Activated T-cell treated with anti-CD3 and anti-CD28 coated beads for 48 hours (primary cell): Measurements from ENCODE around the gene FBXO33.

Experiments used
- DNase-seq: peaks from one replicate; pipeline ENCODE4 v3.0.0-alpha.2; 2020; ENCODE audit warnings: low read depth

FBXO33 gene

DNA sequence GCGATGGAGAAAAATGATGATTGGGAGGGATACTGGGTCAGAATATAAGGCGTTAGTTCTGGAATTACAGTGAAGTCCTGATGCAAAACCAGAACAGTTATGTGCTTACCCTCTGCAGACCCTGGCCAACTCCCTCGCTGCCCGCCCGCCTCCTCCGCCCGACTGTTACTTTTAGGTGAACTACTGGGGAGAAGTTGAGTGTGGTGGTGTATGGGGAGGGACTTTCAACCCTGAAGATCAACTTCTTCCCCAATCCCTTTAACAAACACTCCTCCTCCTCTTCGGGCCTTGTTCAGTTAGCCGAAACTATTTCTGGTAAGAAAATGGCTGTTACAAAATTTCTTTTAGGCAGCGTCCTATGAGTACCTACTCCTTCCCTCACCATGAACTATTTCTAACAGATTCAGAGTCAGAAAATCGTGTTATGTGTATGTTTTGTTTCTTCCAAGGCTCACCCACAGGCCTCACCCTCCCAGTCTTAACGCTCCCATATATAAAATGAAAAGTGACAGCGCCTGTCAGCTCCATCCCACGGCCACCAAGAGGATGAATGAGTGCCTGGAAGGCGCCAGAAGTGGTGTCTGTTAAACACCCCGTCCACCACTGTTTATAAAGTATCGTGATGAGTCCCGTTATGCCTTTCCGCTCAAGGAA lies 1.3 kb downstream of the FBXO33 start:
- DNase-seq: no peak

DNA sequence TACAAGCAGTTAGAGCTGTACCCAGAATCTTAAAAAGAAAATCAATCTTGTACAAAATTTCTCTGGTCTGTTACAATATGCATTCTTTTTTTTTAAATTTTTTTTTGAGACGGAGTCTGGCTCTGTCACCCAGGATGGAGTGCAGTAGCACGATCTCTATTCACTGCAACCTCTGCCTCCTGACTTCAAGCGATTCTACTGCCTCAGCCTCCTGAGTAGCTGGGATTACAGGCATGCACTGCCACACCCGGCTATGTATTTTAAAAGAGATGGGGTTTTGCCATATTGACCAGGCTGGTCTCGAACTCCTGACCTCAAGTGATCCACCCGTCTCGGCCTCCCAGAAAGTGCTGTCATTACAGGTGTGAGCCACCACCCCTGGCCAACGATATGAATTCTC lies 4.1 kb downstream of the FBXO33 start:
- no peak for DNase-seq

DNA sequence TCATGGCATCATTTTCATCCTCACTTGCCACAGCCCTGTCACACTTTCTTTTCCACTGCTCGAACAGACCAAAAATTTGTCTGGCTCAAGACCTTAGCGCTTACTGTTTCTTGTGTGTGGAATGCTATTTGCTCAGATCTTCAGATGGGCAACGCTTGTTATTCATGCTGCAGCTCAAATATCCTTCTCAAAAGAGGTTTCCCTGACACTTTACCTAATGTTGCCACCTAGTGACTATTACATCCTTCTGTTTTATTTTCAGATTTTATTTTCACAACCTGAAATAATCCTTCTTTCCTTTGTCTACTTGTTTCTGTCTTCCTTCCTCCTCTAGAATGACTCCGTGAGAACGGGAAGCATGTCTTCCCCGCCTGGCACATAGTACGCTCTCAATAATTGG lies 5.6 kb downstream of the FBXO33 start:
- no peak for DNase-seq

DNA sequence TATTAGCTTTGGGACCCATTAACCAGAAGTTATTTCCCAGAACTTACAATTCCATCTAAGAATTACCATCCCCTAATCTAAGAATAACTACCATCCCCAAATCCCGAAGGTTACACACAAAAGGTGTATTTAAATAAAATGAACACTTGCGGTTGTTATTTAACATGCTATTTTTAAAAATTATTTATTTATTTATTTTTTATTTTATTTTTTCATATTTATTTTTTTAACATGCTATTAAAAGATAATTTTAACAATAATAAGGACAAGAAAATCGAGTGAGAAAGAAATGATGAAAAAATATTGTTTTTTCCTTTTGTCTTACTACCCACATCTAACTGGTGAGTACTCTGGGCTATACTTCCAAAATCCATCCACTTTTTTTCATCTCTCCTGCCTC lies 6.3 kb downstream of the FBXO33 start:
- DNase-seq: no peak

DNA sequence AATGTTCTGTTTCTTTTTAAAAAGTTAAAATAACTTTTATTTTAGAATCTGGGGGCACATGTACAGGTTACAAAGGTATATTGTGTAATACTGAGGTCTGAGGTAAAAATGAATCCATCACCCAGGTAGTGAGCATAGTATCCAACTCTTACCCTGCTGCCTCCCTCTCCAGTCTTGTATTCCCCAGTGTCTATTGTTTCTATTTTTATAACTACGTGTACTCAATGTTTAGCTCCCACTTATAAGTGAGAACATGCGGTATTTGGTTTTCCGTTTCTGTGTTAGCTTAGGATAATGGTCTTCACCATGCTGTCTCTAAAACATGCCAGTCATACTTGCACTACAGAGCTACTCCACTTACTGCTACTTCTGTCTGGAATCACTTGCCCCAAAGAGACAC lies 8.4 kb downstream of the FBXO33 start:
- DNase-seq: no peak

DNA sequence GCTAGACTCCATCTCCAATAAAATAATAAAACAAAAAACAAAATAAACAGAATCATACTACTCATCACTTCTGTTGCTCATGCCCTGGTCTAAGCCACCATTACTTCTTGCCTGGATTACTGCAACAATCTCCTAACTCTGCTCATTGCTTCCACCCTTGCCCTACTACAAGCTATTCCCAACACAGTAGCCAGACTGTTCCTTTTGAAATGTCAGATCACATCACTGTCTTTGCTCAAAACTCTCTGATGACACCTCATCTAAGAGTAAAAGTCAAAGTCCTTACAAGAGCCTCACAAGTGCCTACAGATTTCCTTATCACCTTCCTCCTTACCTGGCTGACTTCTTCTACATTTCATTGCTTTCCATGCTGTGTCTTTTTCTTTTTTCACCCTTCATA lies 10.0 kb downstream of the FBXO33 start:
- DNase-seq: no peak

DNA sequence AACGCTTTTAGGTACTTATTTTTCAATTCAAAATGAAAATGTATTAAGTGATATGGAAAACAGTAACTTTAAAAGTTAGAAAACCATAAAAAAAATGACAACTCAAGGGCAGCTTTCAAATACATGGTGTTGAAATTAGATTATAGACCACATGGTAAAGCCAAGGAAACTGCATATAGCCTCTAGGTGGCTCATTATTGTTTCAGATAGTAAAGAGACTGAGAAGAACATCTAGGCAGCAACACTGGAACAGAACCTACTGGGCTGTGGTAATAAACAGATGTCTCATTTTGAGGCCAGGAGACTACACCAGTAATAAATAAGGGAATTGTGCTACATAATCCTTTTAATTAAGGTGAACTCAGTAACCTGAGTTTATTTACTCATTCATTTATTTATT lies 13.0 kb downstream of the FBXO33 start:
- no peak for DNase-seq

DNA sequence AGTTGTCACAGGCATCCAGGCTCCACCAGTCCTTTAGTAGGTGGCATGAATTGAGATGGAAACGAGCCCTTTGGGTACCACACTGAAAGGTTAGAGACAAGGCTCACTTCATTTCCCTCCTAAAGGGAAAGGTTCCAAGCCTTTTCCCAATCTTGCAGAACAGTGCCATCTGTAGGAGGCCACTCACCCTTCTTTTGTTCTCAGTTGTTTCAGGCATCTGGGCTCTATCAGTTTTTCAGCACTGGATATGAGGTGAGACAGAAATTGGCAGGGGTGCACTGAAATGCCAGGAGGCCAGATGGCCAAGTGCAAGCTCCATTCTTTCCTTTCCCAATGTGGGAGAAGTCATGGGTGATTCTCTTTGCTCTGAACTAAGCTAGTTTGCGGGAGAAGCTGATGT lies 15.2 kb downstream of the FBXO33 start:
- DNase-seq: no peak

DNA sequence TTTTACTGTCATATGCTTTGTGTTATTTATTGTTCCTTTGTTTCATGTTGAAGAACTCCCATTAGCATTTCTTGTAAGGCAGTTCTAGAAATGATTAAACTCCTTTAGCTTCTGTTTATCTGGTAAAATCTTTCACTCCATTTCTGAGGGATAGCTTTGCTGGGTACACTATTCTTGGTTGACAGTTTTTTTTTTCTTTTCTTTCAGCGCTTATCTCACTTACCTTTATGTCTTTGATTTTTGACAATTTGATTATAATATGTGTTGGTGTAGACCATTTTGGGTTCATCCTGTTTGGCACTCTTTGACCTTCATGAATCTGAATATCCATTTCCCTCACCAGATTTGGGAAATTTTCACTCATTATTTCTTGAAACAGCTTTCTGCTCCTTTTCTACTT lies 16.2 kb downstream of the FBXO33 start:
- DNase-seq: no peak

DNA sequence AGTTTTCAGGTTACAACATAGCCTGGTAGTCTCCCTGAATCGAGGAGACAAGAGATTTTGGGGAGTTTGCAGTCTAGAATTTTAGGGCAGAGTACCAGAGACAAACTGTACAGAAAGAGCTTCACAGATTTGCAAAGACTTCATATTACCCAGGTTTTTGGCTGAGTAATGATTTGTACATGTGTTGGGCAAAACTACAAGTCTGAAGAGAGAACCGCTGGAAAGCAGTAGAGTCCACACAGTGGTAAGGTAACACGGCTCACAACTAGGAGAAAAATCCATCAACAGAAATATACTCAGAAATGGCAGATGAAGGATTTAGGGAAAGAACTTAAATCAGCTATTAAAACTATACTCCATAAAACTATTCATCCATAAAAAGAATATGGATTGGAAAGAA lies 25.7 kb downstream of the FBXO33 start:
- no peak for DNase-seq

DNA sequence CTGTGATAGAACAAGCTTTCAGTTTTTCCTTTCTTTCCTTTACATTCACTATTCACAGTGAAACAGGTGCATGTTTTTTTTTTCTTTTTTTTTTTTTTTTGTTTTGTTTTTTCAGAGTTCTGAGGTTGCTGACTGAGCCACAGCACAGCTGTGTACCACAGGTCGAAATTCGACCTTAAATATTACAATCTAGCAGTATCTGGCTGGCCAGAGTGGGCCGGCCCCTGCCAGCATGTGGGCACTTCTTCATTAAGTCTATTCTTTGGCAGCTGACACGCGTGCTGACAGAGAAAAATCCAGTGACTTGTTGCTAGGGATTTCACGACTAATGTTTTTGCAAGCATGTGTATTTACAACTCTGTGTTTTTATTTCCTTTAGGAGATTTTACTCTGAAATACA lies 33.9 kb downstream of the FBXO33 start:
- no peak for DNase-seq

DNA sequence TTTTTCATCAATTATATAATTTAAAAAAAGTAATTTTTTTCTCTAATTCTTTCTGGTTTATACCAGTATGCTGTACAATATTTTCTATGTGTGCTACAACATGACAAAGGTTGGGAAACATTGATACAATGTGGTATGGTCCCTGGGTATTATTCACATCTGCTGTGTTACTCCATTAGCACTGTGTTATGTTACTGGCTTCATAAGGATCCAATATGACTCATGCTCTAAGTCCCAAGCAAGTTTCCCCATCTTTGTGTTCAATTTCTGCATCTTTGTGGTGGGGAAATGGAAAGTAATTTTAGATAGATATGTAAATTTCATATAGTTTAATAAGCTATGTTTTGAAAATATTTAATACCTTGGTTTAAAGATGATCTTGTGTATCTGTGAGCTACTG lies 35.8 kb downstream of the FBXO33 start:
- no peak for DNase-seq

DNA sequence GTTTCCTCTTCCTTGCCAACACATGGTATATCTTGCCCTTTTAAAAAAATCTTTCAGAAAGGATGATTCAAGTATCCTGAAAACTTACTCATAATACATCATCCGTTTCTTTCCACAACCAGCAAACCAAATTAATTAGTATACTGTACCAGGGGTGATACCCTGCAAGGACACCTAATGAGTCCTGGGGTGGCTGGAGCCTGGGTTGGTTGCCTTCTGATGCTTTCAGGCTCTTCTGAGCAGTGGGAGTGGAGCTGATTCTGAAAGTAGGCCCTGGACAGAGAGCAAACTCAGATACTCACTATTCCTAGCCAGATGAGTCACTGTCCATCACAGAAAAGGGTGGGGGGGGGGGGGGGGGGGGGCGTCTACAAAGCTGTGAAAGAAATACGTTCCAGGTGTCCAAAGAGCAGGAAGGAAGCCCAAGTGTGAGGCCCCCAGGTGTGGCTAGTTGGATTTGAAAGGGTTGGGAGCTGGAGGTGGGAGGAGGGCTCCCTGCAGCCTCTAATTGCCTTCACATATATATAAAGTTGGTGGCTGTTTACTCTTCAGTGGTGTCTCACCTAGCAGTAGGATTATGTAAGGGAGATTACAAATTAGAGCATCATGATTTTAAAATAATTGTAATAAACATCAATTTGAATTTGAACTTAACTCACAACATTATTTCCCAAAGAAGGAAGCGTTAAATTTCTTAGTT lies 36.5 kb downstream of the FBXO33 start:
- no peak for DNase-seq

DNA sequence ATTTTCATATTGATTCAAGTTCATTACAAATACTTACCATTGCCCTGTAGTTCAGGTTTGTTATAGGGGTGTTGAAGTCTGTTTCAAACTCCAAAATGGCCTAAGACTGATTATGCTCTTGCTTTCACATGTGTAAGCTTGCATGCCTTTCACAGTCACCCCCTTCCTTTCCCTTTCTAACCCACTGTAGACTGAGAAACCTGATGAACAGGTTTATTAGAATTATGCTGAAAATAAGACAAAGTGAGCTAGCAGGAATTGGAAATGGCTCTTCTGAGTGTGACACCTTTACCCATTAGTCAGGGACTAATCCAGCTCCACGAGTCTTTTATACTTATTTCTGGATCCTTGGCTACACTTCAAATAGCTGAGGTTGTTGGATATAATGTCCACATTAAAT lies 38.9 kb downstream of the FBXO33 start:
- DNase-seq: no peak

DNA sequence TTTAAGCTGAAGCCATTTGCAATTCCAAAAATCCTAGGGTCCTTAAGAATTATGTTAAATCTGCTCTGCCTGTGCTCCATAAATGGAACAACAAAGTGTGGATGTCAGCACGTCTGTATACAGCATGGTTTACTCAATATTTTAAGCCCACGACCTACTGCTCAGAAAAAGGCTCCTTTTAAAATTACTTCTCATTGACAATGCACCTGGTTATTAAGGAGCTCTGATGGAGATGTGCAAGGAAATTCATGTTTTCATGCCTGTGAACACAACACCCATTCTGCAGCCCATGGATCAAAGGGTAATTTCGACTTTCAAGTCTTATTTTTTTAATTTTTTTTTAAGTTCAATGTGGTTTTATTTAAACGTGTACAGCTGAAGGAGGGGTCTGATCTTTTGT lies 48.1 kb downstream of the FBXO33 start:
- no peak for DNase-seq

DNA sequence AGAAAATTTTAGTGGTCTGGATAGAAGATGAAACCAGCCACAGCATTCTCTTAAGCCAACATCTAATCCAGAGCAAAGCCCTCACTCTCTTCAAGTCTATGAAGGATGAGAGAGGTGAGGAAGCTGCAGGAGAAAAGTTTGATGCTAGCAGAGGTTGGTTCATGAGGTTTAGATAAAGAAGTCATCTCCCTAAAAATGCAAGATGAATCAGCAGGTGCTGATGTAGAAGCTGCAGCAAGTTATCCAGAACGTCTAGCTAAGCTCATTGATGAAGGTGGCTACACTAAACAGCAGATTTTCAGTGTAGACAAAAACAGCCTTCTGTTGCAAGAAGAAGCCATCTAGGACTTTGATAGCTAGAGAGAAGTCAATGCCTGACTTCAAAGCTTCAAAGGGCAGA lies 48.5 kb downstream of the FBXO33 start:
- DNase-seq: no peak

DNA sequence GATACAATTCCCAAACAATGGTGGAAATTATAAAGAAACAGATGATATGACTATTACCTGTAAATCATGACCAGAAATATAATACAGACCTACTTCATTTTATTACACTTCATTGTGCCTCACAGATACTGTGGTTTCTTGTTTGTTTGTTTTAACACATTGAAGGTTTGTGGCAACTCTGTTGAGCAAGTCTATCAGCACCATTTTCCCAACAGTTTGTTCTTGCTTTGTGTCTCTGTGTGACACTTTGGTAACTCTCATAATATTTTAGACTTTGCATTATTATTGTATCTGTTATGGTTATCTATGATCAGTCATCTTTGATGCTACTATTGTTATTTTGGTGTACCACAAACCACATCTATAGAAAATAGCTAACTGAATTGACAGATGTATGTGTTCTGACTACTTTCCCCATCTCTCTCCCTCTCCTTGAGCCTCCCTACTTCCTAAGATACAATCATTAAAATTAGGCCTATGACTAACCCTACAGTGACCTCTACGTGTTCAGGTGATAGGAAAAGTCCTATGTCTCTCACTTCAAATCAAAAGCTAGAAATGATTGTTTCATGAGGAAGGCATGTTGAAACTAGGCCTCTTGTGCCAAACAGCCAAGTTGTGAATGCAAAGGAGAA lies 49.1 kb downstream of the FBXO33 start:
- DNase-seq: no peak

DNA sequence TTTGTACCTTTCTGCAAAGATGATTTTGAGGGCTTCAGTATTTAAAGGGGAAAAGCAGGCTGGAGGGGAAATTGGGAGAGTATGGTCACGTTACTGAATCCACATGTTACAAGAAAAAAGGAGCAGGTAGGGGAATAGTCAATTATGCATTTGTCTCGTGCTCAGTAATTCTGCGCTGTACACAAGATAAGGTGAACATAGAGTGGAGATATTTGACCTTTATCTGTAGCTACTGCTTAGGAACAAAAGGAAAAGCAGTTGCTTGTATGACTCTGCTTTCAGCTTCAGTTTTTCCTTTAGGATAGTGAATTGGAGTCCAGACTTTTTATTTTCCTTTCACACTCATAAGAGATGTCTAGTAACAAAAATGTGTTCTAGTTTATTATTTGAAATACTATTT lies 49.8 kb downstream of the FBXO33 start:
- DNase-seq: no peak

DNA sequence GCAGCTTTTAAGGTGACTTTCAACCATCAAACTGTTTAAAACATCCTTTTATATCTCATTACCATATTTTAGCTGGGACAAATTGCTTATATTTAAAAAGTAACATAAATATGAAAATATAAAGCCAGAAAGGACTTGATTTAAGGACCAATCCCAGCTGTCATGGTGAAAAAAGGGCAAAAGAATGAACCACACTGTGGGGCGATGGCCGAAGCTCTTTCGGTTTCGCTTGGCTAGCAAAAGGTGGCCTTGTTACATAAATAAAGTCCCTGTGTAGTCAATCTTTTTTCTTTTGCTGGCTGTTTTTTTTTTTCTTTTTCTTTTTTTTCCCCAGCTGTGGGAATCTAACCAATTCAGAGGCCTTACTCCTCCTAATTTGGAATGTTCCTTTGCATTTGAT lies 50.9 kb downstream of the FBXO33 start:
- no peak for DNase-seq

DNA sequence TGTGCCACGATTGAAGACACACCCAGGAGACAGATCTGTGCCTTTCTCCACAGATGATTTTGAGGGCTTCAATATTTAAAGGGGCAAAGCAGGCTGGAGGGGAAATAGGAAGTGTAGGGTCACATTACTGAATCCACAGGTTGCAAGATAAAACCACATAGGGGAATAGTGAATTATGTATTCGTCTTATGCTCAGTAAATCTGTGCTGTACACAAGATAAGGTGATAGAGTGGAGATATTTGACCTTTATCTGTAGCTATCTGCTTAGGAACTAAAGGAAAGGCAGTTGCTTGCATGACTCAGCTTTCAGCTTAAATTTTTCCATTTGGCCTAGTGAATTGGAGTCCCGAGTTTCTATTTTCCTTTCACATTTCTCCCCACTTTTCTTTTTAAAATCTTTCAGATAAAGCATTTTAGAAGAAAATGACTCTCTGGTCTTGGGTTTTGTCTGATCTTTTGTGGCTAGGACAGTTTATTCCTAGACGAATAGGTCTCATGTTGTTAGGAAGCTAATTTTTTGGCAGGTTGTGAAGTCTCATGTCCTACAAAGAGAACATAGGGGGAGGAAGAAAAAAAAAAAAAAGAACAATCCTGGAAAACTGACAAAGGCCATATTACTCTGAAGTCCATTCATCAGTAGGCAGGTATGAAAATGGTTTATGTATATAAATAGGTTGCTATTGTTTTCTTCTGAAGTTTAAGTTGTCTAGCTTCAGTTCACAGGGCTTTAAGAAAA lies 55.4 kb downstream of the FBXO33 start:
- DNase-seq: no peak

DNA sequence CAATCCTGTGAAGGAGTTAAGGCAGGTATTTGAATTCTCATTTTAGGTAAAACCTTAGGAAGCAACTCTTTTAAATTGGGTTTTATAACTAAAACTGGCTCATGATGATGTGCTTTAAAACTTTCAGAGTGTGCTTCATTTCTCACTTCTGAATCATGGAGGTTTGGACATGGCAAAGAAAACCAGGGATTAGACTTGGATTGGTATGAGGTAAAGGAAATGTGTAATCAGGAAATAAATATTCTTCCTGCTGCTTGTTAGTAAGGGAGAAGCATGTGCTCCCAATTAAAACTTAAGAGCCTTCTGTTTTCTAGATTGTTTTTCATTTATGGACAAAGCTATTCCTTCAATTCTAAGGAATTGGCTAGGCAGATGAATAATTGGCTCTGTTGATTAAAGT lies 57.4 kb downstream of the FBXO33 start:
- no peak for DNase-seq

DNA sequence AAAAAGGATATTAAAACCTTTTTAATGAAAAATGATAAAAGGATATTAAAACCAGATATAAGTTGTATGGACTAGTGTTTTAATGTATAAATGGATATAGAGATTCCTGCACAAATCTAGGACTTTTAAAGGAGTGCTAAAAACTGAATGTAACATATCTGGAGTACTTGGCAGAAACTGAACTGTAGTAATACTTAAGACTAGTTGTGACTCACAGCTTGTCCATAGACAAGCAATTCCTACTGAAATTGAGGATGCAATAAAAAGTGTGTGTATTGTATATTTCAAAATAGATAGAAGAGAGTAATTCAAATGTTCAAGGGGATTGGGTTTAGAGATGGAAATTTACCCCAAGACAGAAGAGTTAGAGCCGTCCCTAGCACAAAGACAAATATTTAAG lies 59.6 kb downstream of the FBXO33 start:
- no peak for DNase-seq

DNA sequence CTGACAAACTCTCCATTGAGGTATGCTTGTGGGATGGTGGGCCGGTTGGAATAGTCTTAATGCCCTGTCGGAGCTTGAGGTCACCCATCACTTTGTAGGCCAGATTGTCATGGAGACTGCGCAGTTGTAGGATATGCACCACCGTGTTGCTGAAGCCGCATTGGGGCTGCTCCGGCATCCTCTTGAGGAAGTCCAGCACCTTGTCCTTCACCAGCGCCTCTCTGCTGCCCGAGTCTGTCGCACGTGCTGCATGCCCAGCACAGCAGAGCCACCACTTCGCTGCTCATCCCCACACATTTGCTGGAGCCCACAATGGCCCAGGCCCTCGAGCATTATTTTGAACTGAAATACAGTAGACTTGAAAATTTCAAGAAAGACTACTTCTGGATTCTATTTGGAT lies 61.8 kb downstream of the FBXO33 start:
- no peak for DNase-seq
